OCI-M2 (cell line): Measurements from ENCODE around the gene SLC13A5.
"Not testable (repeated sequence)": the region's sequence is repeated elsewhere in the genome, so short reads cannot be mapped to it uniquely, and the experiment has no call there.

Source experiments
- DNase-seq: peaks from one replicate; lab custom pipeline; 2025; ENCODE audit not compliant: unreplicated experiment; lab: John Stamatoyannopoulos, UW

SLC13A5 gene

DNA sequence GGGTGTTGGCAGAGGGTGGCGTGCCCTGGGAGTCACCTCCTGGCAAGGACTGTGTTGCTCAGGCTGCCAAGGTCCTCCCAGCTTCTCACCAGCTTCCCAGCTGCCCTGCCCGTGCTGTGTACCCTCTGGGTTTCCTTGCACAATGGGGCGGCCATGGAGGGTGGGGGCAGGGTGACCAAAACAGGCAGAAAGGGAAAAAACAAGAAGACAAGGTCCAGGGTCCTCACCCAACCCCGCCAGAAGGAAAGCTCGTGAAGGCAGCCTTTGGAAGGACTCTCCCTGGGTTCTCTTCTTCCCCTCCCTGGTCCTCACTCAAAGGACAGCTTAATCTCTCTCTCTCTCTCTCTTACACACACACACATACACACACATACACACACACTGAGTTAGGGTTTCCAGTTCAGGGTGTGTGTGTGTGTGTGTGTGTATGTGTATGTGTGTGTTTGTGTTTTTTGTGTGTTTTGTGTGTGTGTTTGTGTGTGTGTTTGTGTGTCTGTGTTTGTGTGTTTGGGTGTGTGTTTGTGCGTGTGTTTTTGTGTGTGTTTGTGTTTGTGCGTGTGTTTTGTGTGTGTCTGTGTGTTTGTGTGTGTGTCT, 2.0 kb downstream of the SLC13A5 start:
- DNase-seq = no peak

DNA sequence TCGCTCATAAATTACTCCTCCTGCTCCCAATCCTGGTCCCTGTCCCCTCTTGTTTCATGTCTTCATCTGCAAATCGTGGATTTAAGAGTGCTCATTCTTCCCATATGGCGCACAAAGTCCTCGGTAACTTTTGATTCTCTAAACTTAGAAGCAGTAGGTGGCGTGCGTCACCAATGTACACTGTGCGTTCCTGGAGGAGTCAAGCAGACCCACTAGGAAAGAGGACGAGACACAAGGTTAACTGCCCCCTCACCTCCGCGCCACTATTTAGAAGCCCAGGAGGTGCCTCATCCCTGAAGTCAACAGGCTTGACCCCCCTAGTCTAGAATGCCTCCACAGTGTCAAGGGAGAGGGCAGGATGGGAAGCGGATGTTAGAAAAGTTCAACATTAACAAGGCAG, 2.9 kb downstream of the SLC13A5 start:
- no peak for DNase-seq

DNA sequence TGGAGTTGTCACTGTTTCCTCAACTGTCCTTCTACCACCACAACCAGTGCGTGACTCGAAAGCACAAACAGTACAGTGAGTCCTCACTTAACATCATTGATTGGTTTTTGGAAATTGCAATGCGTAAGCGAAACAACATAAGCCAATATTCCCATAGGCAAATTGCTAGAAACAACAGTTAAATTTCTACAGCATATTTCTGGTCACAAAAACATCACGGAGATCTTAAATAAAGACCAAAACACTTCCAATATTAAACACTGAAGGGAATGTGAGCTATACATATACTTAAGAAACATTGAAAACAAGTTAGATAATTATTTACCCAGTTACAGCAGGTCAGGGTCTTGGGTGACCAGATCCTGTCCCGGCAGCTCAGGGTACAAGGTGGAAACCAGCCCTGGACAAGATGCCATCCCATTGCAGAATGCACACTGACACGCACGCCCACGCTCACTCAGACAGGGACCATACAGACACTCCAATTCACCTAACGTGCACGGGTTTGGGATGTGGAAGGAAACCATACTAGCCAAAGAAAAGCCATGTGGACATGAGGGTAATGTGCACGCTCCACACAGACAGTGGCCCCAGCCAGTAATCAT, 4.7 kb downstream of the SLC13A5 start:
- no peak for DNase-seq

DNA sequence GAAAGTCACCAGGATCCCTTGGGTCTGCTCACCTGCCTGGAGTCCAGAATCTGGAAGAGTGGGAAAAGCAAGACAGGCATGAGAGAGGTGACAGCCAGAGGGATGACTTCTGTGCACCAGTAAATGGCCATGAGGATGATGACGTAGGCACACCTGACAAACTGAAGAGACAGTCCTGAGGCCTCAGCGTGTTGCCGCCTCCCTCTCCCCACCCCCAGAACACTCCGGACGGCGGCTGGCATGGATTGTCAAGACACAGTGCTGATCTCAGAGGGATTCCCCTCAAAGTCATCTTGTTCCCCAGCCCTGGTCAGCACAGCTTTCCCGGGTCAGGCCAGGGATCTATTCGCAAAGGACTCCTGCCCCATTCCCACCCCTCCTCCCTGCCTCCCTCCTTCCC, 6.2 kb downstream of the SLC13A5 start:
- DNase-seq = no peak

DNA sequence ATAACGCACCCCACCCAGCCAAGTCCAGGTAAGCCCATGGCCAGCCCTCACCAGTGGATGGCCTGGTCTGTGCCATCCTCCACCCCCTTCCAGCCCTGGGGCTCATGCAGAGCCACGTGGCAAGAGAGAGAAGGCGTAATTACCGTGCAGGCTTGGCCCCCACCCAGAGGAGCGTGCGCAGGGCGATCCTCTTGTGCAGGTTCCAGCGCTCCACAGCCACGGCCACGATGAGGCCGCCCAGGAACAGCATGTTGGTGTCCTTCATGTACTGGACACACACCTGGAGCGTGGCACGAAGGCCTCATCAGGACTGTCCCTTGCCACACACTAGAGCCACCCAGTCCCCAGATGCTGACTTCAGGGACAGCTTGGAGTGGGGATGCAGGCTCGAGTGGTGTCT, 6.7 kb downstream of the SLC13A5 start:
- DNase-seq = no peak

DNA sequence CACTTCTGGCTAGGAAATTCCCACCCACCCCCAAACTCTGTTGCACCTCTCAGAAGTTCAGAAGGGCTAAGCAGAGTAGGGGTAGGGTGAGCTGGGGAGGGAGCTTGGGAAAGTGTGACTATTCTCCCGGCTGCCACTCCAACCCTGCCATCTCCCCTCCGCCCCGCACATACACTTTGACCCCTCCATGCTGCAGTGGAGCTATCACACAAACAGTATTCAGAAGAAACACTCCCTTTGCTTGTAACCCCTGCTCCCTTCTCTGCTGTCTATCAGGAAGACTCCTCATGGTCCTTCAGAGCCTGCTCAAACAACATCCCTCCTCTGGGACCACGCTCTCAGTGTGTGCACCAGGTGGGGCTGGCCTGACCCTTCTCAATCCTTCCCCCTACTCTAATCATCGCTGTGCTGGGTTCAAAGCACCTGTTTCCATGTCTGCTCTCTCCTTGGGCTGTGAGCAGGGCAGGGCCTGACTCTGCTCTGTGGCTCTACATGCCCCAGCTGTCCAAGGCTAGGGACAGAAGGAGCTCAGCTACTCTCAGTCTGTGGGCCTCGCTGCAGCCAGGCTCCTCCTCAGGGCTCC, 8.6 kb downstream of the SLC13A5 start:
- no peak for DNase-seq

DNA sequence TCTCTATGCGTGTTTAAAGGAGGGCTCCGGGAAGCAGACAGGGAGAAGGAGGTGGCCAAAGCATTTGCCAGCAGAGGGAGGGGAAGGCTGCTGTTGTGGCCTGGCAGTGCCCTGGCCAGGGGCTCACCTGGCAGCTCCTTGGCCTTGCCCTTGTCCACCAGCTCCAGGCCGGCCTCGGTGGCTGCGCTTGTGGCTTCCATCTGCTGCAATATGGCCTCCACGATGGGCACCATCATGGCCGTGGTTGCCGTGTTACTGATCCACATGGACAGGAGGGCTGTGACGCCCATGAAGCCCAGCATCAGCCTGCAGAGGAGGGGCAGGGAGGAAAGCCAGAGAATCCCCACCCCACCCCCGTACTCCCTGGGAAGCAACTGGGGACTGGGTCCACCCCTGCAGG, 9.4 kb downstream of the SLC13A5 start:
- DNase-seq = no peak

DNA sequence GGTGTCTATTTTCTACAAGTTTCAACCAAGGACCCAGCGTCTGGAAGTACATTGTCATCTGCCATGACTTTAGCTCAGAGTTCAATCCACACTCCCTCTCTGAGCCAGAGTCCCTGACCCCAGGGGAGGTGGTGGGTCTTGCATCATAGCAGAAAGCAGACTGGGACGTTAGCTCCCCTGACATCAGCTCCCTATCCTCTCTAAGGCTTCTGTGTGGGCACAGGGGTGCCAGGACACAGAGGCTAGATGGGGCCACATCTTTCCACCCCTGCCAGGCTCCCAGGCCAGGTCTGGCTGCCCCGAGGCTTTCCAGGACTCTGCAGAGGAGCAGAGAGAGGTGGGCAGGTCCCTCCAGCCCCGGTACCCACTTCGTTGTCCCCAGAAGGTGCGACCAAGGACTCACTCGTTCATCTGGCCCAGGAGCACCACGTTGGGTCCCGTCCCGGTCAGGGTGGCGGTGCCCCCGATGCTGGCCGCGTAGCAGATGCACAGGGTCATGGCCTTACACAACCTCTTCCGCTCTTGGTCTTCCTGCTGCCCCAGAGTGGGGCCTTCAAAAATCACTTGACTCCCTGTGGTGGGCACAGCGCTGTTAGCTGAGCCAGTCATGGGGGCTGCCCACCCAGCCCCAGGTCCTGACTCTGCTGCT, 10.5 kb downstream of the SLC13A5 start:
- no peak for DNase-seq

DNA sequence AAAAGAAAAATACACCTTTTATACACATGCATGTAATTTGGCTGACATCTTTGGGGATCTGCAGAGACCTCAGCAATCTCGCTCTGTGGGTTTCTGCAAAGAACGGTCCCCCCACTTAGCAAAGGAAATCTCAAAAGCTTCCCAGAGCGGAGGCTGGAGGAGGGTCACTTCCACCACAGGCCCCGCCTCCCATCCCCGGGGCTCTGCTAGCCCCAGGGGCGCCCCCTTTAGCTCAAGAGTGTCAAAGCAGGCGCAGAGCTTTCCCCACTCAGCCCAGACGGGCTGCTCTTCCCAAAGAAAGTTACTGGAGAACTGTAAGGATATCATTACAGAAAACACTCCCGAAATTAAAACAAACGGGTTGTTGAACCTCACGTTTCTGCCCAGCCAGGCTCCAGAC, 11.4 kb downstream of the SLC13A5 start:
- DNase-seq = no peak

DNA sequence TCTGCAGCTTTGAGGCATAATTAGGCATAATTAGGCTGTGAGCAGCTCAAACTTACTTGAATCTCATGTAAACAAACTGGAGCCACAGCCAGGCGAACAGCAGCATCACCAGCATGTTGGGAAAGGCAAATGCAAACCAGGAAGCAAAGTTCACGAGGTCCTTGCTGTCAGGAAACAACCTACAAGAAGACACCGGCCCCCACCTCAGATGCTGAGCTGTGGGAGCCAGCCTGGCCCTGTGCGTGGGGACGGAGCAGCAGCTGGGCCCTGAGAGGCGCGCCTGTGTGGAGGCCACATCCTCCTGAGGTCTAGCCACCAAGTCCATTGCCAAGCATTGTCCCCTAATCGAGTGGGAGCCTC, 12.2 kb downstream of the SLC13A5 start:
- no peak for DNase-seq

DNA sequence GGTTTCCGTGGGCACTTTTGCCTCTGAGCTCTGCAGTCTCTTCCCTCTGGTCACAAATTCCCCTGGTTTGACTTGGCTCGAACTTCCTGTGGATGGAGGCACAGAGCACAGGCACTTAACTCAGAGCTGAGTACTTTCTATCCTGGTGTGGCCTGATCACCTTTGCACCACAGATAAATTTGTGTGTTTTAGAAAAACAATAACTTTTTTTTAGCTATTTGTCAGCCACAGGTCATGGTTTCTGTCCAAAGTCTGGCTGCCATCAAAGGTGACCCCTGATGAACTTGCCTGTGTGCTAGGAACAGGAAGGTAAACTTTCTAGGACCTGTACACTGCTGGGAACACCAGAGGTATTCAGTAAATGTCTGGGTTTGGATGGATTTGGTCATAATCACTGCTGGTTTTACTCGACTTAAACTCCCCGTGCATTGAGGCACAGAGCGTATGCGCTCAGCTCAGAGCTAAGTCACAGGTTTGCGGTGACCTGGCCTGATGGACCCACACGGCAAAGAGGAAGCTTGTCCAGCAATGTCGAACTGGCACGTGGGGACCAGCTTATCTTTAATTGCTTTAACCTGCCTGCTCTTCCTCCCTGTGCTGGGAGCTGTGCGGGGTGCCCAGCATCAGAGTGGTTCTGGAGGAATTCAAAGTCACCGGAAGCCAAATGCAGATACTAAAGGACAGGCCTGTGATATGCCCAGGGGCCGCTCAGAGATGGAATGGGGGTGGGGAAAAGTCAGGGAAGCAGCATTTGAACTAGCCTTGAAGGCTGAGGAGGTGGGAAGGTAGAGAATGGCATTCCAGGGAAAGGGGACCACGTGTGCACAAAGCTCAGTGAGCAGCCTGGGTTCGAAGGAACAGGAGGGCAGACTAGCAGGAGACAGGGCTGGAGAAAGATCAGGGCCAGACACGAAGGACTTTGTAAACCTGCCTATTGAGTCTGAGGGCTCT, 12.9 kb downstream of the SLC13A5 start:
- no peak for DNase-seq

DNA sequence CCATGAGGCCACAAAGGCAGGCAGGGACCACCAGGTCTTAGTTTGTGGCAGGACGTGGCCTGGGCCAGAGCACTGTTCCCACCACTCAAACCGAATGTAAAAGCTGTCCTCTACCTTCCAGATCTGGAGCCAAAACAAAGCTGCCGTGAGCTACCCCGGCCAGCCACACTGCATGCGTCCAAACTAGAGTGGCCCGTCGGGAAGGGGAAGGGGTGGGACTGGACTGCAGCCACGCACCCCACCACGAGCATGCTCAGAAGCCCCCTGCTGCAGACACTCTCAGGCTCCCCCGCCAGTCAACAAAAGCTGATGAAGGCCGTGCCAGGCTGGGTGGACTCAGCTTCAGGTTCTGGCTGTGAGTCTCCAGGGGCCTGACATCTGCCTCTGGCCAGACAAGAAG, 15.2 kb downstream of the SLC13A5 start:
- DNase-seq = no peak

DNA sequence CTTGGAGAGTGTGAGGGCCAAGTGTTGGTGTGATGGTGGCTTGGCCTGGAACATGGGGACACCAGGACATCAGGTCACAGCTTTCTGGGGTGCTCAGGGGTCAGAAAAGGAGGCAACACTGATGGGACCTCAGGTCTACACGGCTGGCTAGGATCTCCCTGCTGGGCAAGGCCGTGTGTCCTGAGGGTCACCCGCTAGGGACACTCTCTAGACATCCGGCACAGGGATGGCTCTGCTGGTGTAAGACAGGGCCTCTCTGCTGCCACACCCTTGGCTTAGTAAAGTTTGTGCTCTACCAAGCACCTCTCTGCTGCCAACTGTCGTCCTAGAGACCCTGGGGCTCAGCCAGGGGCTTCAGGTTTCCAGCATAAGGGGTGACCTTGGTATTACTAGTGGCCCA, 16.3 kb downstream of the SLC13A5 start:
- DNase-seq = no peak

DNA sequence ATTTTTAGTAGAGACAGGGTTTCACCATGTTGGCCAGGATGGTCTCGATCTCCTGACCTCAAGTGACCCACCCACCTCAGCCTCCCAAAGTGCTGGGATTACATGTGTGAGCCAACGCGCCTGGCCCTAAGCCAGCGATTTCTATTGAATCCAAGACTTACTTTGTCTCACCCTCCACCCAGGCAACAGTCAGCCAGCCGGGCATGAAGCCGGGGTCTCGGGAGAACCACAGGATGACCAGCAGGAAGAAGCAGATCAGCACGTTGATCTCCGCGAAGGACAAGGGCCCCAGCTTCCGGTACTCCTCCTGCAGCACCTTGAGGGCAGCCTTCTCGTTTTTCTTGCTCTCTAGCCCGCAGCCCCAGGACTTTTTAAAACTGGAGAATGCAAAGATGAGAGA, 17.6 kb downstream of the SLC13A5 start:
- DNase-seq = no peak

DNA sequence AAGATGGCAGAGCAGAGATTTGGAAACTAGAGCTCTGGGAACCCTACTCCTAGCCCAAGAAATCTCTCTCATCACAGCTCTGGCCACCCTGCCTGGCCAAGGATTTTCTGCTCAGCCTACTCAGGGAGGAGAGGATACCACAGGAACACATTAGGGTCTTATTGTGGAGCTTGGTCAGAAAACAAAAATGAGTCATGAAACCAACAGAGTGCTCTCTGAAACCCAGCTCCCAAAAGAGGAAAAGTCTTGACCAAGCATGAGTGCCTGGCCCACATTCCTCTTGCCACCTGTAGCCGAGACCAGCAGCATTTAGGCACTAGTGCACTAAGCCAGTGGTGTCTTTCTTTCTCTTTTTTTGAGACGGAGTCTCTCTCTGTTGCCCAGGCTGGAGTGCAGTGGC, 18.1 kb downstream of the SLC13A5 start:
- DNase-seq = no peak

DNA sequence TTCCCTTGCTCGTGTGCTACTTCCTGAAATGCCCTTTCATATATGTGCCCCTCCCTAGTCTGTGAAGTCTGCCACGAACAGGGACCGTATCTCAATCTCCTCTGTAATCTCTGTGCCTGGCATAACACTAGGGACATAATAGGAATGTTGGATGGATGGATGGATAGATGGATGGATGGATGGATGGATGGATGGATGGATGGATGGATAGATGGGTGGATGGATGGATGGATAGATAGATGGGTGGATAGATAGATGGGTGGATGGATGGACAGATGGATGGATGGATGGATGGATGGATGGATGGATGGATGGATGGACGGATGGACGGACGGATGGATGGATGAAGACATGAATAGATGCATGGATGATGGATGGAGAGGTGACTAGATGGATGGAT, 21.2 kb downstream of the SLC13A5 start:
- not testable (repeated sequence) for DNase-seq

DNA sequence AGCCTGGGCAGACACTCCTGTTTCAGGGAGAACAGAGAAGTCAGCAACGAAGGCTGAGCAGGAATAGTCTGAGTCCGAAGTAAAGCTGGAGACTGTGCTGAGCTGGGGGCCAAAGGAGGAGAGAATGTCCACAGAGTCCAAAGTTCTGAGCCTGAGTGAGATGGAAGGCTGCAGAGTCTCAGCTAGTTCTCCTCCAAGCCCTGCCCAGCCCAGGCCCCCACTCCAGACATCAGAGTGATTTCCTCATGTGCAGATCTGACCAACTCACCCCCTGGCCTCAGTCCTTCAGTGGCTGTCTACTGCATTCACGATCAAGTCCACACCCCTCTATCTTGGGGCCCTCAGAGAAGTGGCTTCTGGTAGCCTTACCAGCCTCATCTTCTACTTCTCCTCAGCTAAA, 21.6 kb downstream of the SLC13A5 start:
- no peak for DNase-seq

DNA sequence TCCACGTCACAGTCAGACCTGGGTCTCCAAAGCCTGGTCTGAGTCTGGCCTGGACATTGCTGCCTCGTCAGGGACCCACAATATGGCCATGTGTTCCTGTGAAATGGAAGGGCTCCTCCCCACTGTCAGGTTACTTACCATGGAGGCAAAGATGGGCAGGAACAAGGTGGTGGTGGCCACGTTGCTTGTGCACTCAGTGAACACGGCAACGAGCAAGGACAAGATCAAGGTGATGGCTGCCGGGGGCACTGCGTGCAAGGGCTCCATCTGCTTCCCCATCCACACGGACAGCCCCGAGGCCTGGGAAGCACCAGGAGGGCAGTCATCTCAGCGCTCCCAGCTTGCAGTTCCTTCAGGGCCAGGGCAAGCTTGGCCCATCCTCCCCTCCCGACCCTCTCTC, 22.5 kb downstream of the SLC13A5 start:
- no peak for DNase-seq

DNA sequence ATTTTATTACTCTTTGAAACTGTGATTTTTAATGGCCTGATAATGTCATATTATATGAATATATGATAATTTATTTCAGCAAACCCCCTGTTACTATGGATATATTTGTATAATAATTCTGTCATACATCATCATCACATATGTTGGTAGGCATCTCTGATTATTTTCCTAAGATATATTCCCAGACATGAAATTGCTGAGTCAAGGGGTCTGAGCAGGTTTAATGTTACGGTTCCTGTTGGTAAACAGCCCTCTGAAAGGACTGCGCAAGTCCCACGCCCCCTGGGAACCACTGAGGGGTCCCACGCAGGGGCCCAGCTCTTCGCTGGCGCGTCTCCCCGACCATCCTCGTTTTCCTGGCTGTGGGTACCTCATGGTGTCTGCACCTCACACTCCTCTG, 24.2 kb downstream of the SLC13A5 start:
- DNase-seq = no peak

DNA sequence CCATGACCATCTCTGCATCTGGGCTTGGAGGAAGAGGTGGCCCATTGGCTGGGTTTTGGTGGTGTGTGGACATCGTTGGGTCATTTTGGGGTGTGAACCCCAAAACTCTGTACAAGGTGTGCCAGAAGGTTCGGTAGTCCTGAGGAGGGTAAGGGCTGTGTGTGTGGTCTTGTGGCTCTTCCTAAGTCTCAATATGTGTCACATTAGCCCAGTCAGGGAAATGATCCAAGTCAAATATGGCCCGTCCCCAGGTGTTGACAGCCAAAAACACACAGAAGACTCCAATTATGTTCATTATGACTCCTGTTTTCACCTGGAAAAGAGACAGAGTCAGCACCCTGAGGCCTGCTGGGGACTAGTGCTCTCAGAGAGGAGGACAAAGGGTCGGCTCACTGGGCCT, 27.1 kb downstream of the SLC13A5 start:
- no peak for DNase-seq
